Trophoblast cell (in vitro differentiated cells and primary cell): ENCODE measurements around the gene ZBTB7B.

Experiments used
- DNase-seq, 2 donors: peaks; one replicate each; pipeline ENCODE4 v3.0.0-alpha.2; 2016
- H2AFZ ChIP-seq: 2 replicates; pipeline ENCODE4 v1.6.1; 2013; ENCODE audit warnings: low read length, moderate library complexity, mild to moderate bottlenecking; ENCODE audit not compliant: insufficient read depth, poor library complexity
- H2AK5ac ChIP-seq: 2 replicates; pipeline ENCODE4 v1.6.1; 2013; ENCODE audit warnings: mild to moderate bottlenecking, low read length
- H2BK120ac ChIP-seq: 2 replicates; pipeline ENCODE4 v1.6.1; 2013; ENCODE audit warnings: low read length, mild to moderate bottlenecking, moderate library complexity; ENCODE audit not compliant: insufficient read depth, poor library complexity
- H2BK12ac ChIP-seq: 2 replicates; pipeline ENCODE4 v1.6.1; 2013; ENCODE audit warnings: mild to moderate bottlenecking, low read length, moderate library complexity
- H2BK5ac ChIP-seq: 2 replicates; pipeline ENCODE4 v1.6.1; 2013; ENCODE audit warnings: low read length, low read depth, moderate library complexity, mild to moderate bottlenecking; ENCODE audit not compliant: poor library complexity
- H3K14ac ChIP-seq: 2 replicates; pipeline ENCODE4 v1.6.1; 2013; ENCODE audit warnings: mild to moderate bottlenecking, low read length
- H3K18ac ChIP-seq: 2 replicates; pipeline ENCODE4 v1.6.1; 2013; ENCODE audit warnings: mild to moderate bottlenecking, low read length
- H3K23ac ChIP-seq: 2 replicates; pipeline ENCODE4 v1.6.1; 2013; ENCODE audit warnings: low read length
- H3K27ac ChIP-seq: 2 replicates; pipeline ENCODE4 v1.5.1; 2013; ENCODE audit warnings: low read depth, mild to moderate bottlenecking, inconsistent platforms, low read length, moderate library complexity
- H3K27me3 ChIP-seq: 2 replicates; pipeline ENCODE4 v1.6.1; 2013; ENCODE audit warnings: inconsistent platforms, mild to moderate bottlenecking, low read length, moderate library complexity; ENCODE audit not compliant: insufficient read depth
- H3K36me3 ChIP-seq, 2 experiments: 1 replicate in 1 of 2; 2 replicates in 1 of 2; pipeline ENCODE4 v1.6.1; 2013; ENCODE audit warnings: low read length in 2 of 2, mild to moderate bottlenecking in 2 of 2, moderate library complexity in 1 of 2; ENCODE audit not compliant: insufficient read depth in 2 of 2, control insufficient read depth in 1 of 2
- H3K4ac ChIP-seq: 2 replicates; pipeline ENCODE4 v1.6.1; 2013; ENCODE audit warnings: low read depth, mild to moderate bottlenecking, low read length, moderate library complexity
- H3K4me1 ChIP-seq, 2 experiments: 1 replicate in 1 of 2; 2 replicates in 1 of 2; pipeline ENCODE4 v1.6.1; 2013; ENCODE audit warnings: low read length in 2 of 2, mild to moderate bottlenecking in 2 of 2, moderate library complexity in 1 of 2; ENCODE audit not compliant: insufficient read depth in 2 of 2, control insufficient read depth in 1 of 2
- H3K4me2 ChIP-seq: 2 replicates; pipeline ENCODE4 v1.6.1; 2013; ENCODE audit warnings: inconsistent platforms, mild to moderate bottlenecking, low read length, moderate library complexity
- H3K4me3 ChIP-seq: 2 replicates; pipeline ENCODE4 v1.5.1; 2013; ENCODE audit warnings: mild to moderate bottlenecking, low read depth, low read length, inconsistent platforms
- H3K79me1 ChIP-seq: one replicate; pipeline ENCODE4 v1.6.1; 2013; ENCODE audit warnings: low read length
- H3K79me2 ChIP-seq: 2 replicates; pipeline ENCODE4 v1.6.1; 2013; ENCODE audit warnings: low read length, mild to moderate bottlenecking; ENCODE audit not compliant: control insufficient read depth, insufficient read depth, poor library complexity
- H3K9ac ChIP-seq: 2 replicates; pipeline ENCODE4 v1.6.1; 2013; ENCODE audit warnings: mild to moderate bottlenecking, low read length
- H3K9me3 ChIP-seq: 2 replicates; pipeline ENCODE4 v1.6.1; 2013; ENCODE audit warnings: low read depth, mild to moderate bottlenecking, control low read depth, inconsistent platforms, low read length; ENCODE audit not compliant: insufficient read depth
- H4K12ac ChIP-seq: 2 replicates; pipeline ENCODE4 v1.6.1; 2013; ENCODE audit warnings: low read depth, mild to moderate bottlenecking, low read length, moderate library complexity
- H4K8ac ChIP-seq: 2 replicates; pipeline ENCODE4 v1.6.1; 2013; ENCODE audit warnings: low read depth, mild to moderate bottlenecking, low read length, moderate library complexity
- H4K91ac ChIP-seq: one replicate; pipeline ENCODE4 v1.6.1; 2013; ENCODE audit warnings: low read depth, mild to moderate bottlenecking, low read length, moderate library complexity
- WGBS: extraction: QIAGEN DNeasy Blood & Tissue Kit; methylation state at CpG from one replicate; pipeline ENCODE4 v1.1.7; 2013; ENCODE audit warnings: missing lambda C conversion rate; ENCODE audit not compliant: insufficient read length, insufficient coverage; ENCODE audit errors: extremely low coverage; 5-methylcytosine and 5-hydroxymethylcytosine counted together

Gene ZBTB7B

DNA sequence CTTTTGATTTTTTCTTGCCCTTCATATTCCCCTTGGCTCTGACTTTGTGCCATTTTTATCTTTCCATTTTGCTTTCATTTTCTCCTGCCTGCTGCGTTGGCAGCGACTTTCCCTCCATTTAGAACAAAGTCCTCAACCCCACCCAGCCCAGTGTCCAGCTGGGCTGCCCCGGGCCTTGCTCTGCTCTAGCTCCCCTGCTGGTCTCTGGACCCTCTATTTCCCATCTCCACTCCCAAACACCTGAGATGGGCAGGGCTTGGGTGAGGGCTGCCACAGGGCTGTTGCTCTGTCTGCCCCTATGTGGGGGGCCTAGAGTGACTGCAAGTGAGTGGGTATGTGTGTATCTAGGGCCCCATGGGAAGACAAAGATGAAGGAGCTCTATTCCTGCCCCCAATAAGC lies 41.2 kb downstream of the ZBTB7B start:
- peak overlapping the region; percentile 8 for H4K91ac ChIP-seq
- H3K9me3 ChIP-seq, result no peaks in the 10 kb centered on the region
- H3K79me1 ChIP-seq, result peaks cover 3% of the 10 kb centered on the region
- H4K8ac ChIP-seq, result no peak overlapping the region
- no peak overlapping the region for H3K27ac ChIP-seq
- H3K4ac ChIP-seq, result no peak overlapping the region
- no peak for DNase-seq
- no peak overlapping the region for H2BK120ac ChIP-seq
- H3K4me1 ChIP-seq, result peaks cover 0 to 4% of the 10 kb centered on the region in 2 experiments
- H4K12ac ChIP-seq, result no peak overlapping the region
- WGBS, result no CpG with 5 or more reads among the region's 3 CpGs
- H2BK12ac ChIP-seq, result no peak overlapping the region
- no peak overlapping the region for H3K18ac ChIP-seq
- no peaks in the 10 kb centered on the region for H3K79me2 ChIP-seq
- no peak overlapping the region for H3K4me2 ChIP-seq
- no peak overlapping the region for H3K23ac ChIP-seq
- no peak overlapping the region for H2AFZ ChIP-seq
- no peaks in the 10 kb centered on the region for H3K27me3 ChIP-seq
- H3K4me3 ChIP-seq, result no peak overlapping the region
- H3K36me3 ChIP-seq, result no peaks in the 10 kb centered on the region
- H3K14ac ChIP-seq, result no peak overlapping the region
- no peak overlapping the region for H2AK5ac ChIP-seq
- H3K9ac ChIP-seq, result no peak overlapping the region
- no peak overlapping the region for H2BK5ac ChIP-seq

DNA sequence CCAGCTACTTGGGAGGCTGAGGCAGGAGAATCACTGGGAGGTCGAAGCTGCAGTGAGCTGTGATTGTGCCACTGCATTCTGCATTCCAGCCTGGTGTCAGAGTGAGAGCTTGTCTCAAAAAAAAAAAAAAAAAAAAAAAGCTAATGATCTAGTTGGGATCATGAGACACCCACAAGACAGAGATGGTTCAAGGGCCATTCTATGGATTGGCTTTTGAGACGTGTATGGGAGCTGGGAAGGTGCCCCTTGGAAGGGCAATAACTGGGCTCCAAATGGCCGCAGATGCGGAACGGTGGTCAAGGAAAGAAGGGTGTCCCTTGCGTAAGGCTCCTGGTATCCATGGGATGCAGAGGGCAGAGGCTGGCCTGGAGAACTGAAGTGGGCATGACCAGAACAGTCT lies 41.8 kb downstream of the ZBTB7B start:
- no peak overlapping the region for H4K12ac ChIP-seq
- H3K9me3 ChIP-seq, result no peaks in the 10 kb centered on the region
- no peak overlapping the region for H2AK5ac ChIP-seq
- no peak overlapping the region for H2BK120ac ChIP-seq
- no peak overlapping the region for H3K9ac ChIP-seq
- H2BK5ac ChIP-seq, result no peak overlapping the region
- H4K8ac ChIP-seq, result peak overlapping the region; percentile 4
- H3K36me3 ChIP-seq, result no peaks in the 10 kb centered on the region
- DNase-seq, result no peak
- H3K4ac ChIP-seq, result no peak overlapping the region
- no peak overlapping the region for H3K4me2 ChIP-seq
- H3K27ac ChIP-seq, result no peak overlapping the region
- no peak overlapping the region for H3K23ac ChIP-seq
- no peak overlapping the region for H3K14ac ChIP-seq
- no peak overlapping the region for H3K18ac ChIP-seq
- H3K4me3 ChIP-seq, result no peak overlapping the region
- WGBS, result no CpG with 5 or more reads among the region's 6 CpGs
- no peak overlapping the region for H2BK12ac ChIP-seq
- no peaks in the 10 kb centered on the region for H3K79me2 ChIP-seq
- H3K27me3 ChIP-seq, result no peaks in the 10 kb centered on the region
- peak overlapping the region; percentile 26 for H2AFZ ChIP-seq
- peaks cover 3% of the 10 kb centered on the region for H3K79me1 ChIP-seq
- peaks cover 0 to 4% of the 10 kb centered on the region in 2 experiments for H3K4me1 ChIP-seq
- no peak overlapping the region for H4K91ac ChIP-seq

GRCh38 chr1:155044812-155045657 lies 42.4 kb downstream of the ZBTB7B start:
- Histone ChIP-seq H3K4me2 (no peak overlapping the region), H2AFZ (peak overlapping the region; percentile 26), H3K27me3 (no peaks in the 10 kb centered on the region), H2BK5ac (no peak overlapping the region), H2AK5ac (no peak overlapping the region), H4K91ac (no peak overlapping the region), H3K4ac (no peak overlapping the region), H4K12ac (no peak overlapping the region), H3K36me3 (no peaks in the 10 kb centered on the region), H3K9me3 (no peaks in the 10 kb centered on the region), H2BK120ac (no peak overlapping the region), H3K4me1 (peaks cover 4 to 8% of the 10 kb centered on the region in 2 experiments), H3K79me2 (no peaks in the 10 kb centered on the region), H3K79me1 (peaks cover 3% of the 10 kb centered on the region), H3K27ac (no peak overlapping the region), H2BK12ac (no peak overlapping the region), H3K9ac (no peak overlapping the region), H3K14ac (no peak overlapping the region), H3K4me3 (no peak overlapping the region), H3K18ac (no peak overlapping the region), H3K23ac (no peak overlapping the region), H4K8ac (peak overlapping the region; percentile 4)
- WGBS, result no CpG with 5 or more reads among the region's 7 CpGs
- DNase-seq, result peak; percentile 87 to 88

DNA sequence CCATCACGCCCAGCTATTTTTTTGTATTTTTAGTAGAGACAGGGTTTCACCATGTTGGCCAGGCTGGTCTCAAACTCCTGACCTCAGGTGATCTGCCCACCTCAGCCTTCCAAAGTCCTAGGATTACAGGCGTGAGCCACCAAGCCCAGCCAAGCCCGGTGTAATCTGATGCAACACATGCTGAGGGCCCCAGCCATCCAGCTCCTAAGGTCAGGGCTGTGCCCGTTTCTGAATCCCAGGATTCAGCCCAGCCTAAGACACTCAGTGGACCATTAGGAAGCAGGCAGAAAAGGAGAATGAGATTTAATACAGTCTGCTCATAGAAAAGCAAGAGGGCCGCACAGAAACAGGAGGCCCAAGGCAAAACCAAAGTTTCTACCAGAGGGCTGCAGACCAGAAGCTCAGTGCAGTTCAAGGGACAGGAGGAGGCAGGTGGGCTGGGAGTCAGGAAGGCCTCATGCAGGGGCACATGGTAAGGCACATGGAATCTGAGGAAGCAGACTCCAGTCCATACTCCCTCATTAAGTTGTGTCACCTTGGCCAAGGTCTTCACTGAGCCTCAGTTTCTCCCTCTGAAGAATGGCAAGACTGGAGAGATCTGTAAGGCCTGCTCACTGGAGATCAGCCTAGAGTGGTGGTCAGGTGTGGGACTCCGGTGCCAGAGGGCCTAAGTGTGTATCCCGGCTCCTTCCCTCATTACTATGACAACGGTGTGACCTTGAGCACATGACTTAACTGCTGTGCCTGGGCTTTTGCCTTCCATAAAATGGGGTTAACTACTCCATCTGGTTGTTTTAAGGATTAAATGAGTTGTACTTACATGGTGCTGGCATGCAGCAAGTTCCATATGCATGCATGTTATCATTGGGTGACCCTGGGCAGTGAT lies 46.1 kb downstream of the ZBTB7B start:
- no peak overlapping the region for H2AFZ ChIP-seq
- H3K18ac ChIP-seq, result no peak overlapping the region
- WGBS, result no CpG with 5 or more reads among the region's 8 CpGs
- H2BK5ac ChIP-seq, result no peak overlapping the region
- no peaks in the 10 kb centered on the region for H3K27me3 ChIP-seq
- H3K14ac ChIP-seq, result no peak overlapping the region
- no peak overlapping the region for H3K27ac ChIP-seq
- no peak overlapping the region for H3K9ac ChIP-seq
- no peak overlapping the region for H4K12ac ChIP-seq
- H4K8ac ChIP-seq, result no peak overlapping the region
- no peak overlapping the region for H3K4ac ChIP-seq
- no peak for DNase-seq
- no peak overlapping the region for H4K91ac ChIP-seq
- H3K23ac ChIP-seq, result no peak overlapping the region
- no peak overlapping the region for H3K4me3 ChIP-seq
- peaks cover 9% of the 10 kb centered on the region for H3K79me1 ChIP-seq
- no peaks in the 10 kb centered on the region for H3K36me3 ChIP-seq
- no peak overlapping the region for H2AK5ac ChIP-seq
- H3K79me2 ChIP-seq, result peaks cover 4% of the 10 kb centered on the region
- no peak overlapping the region for H3K4me2 ChIP-seq
- H3K9me3 ChIP-seq, result no peaks in the 10 kb centered on the region
- no peak overlapping the region for H2BK120ac ChIP-seq
- no peak overlapping the region for H2BK12ac ChIP-seq
- peaks cover 15 to 29% of the 10 kb centered on the region in 2 experiments for H3K4me1 ChIP-seq
